Measurements from ENCODE around the gene ZNF841.

DNA sequence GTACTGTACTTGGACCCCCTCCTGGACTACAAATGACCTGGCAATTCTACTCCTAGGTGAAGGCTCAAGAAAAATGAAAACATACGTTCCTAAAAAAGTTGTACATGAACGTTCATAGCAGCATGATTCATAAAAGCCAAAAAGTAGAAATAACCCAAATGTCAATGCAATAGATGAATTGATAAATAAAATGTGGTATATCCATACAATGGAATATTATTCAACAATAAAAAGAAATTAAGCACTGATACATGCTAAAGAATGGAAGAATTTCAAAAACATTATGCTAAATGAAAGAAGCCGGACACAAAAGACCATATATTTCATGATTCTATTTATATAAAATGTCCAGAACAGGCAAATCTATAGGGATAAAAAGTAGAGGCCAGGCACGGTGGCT lies 56.4 kb downstream of the ZNF841 start:
- TF ChIP-seq ZNF678 (CRISPR knock-in tag; IDR thresholded peaks at IDR 0.05) (no peak), ZNF563 (CRISPR knock-in tag; IDR thresholded peaks at IDR 0.05) (no peak), XRCC5 (optimal IDR thresholded peaks at IDR 0.05; ENCODE audit: low read length) (no peak), CEBPB (IDR thresholded peaks at IDR 0.05; ENCODE audit: borderline replicate concordance, low read depth, low read length) (no peak), SAFB2 (CRISPR knock-in tag; IDR thresholded peaks at IDR 0.05; ENCODE audit: borderline replicate concordance, low read depth) (no peak), CREB1 (IDR thresholded peaks at IDR 0.05) (no peak), CREB1 (CRISPR knock-in tag; IDR thresholded peaks at IDR 0.05) (no peak), POLR2A (IDR thresholded peaks at IDR 0.05; ENCODE audit: insufficient read depth in 1 of 2, low read depth in 2 of 2, low read length in 2 of 2) (no peak), NFYB (CRISPR knock-in tag; IDR thresholded peaks at IDR 0.05) (no peak), ISL2 (CRISPR knock-in tag; IDR thresholded peaks at IDR 0.05) (no peak), NCOA5 (CRISPR knock-in tag; IDR thresholded peaks at IDR 0.05) (no peak), ZNF138 (CRISPR knock-in tag; IDR thresholded peaks at IDR 0.05; ENCODE audit: low read depth) (no peak)
- TF ChIP-seq, protein P1, sequence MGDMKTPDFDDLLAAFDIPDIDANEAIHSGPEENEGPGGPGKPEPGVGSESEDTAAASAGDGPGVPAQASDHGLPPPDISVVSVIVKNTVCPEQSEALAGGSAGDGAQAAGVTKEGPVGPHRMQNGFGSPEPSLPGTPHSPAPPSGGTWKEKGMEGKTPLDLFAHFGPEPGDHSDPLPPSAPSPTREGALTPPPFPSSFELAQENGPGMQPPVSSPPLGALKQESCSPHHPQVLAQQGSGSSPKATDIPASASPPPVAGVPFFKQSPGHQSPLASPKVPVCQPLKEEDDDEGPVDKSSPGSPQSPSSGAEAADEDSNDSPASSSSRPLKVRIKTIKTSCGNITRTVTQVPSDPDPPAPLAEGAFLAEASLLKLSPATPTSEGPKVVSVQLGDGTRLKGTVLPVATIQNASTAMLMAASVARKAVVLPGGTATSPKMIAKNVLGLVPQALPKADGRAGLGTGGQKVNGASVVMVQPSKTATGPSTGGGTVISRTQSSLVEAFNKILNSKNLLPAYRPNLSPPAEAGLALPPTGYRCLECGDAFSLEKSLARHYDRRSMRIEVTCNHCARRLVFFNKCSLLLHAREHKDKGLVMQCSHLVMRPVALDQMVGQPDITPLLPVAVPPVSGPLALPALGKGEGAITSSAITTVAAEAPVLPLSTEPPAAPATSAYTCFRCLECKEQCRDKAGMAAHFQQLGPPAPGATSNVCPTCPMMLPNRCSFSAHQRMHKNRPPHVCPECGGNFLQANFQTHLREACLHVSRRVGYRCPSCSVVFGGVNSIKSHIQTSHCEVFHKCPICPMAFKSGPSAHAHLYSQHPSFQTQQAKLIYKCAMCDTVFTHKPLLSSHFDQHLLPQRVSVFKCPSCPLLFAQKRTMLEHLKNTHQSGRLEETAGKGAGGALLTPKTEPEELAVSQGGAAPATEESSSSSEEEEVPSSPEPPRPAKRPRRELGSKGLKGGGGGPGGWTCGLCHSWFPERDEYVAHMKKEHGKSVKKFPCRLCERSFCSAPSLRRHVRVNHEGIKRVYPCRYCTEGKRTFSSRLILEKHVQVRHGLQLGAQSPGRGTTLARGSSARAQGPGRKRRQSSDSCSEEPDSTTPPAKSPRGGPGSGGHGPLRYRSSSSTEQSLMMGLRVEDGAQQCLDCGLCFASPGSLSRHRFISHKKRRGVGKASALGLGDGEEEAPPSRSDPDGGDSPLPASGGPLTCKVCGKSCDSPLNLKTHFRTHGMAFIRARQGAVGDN (CRISPR knock-in tag; IDR thresholded peaks at IDR 0.05) = no peak
- TF ChIP-seq, protein P2, sequence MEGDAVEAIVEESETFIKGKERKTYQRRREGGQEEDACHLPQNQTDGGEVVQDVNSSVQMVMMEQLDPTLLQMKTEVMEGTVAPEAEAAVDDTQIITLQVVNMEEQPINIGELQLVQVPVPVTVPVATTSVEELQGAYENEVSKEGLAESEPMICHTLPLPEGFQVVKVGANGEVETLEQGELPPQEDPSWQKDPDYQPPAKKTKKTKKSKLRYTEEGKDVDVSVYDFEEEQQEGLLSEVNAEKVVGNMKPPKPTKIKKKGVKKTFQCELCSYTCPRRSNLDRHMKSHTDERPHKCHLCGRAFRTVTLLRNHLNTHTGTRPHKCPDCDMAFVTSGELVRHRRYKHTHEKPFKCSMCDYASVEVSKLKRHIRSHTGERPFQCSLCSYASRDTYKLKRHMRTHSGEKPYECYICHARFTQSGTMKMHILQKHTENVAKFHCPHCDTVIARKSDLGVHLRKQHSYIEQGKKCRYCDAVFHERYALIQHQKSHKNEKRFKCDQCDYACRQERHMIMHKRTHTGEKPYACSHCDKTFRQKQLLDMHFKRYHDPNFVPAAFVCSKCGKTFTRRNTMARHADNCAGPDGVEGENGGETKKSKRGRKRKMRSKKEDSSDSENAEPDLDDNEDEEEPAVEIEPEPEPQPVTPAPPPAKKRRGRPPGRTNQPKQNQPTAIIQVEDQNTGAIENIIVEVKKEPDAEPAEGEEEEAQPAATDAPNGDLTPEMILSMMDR (CRISPR knock-in tag; IDR thresholded peaks at IDR 0.05) = no peak

All from HepG2 (cell line).